ENCODE results near the gene CNDP2.
"Not testable (repeated sequence)": the region's sequence is repeated elsewhere in the genome, so short reads cannot be mapped to it uniquely, and the experiment has no call there.

The CNDP2 gene

GRCh38 chr18:74473976-74474640 lies 22.1 kb upstream of the CNDP2 start:
- no peak for DNase-seq

GRCh38 chr18:74476140-74476539 lies 20.0 kb upstream of the CNDP2 start:
- no peak for DNase-seq

GRCh38 chr18:74477771-74478170 lies 18.4 kb upstream of the CNDP2 start:
- no peak for DNase-seq

GRCh38 chr18:74478316-74478715 lies 17.8 kb upstream of the CNDP2 start:
- DNase-seq: no peak

DNA sequence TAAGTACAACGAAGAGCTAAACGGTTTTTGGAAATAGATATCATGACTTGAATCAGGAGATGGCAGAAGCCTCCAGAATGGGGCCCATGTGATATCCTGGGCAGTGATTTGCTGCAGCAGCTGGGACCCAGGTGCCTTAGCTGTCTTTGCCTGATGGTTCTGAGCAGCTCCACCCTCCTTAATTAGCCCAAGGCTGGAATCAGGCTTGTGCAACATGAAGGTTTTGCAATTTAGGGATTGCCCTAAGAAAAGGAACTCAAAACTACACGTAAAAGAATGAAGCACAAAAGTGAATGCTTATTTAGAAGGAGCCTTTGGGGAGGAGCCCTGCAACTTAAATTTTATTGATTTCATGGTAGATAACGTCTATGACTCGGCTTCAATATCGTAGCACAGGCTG lies 17.3 kb upstream of the CNDP2 start:
- no peak for DNase-seq

GRCh38 chr18:74479486-74480148 lies 16.5 kb upstream of the CNDP2 start:
- DNase-seq: no peak

DNA sequence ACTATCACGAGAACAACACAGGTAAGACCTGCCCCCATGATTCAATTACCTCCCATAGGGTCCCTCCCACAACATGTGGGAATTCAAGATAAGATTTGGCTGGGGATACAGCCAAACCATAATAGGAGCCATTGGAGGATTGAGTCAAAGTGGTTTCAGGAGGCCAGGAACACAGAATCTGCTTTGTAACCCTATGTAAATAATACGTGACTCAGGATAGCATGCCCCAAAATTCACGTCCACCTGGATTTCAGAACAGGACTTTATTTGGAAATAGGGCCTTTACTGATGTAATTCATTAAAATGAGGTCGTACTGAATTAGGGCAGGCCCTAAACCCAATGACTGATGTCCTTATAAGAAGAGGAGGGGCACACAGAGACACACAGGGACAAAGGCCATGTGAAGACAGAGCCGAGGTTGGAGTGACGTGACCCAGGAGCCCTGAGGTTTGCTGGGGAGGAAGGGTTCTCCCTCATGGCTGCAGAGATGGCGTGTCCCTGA lies 16.0 kb upstream of the CNDP2 start:
- no peak for DNase-seq

GRCh38 chr18:74482697-74483096 lies 13.5 kb upstream of the CNDP2 start:
- no peak for DNase-seq

- DNase-seq: no peak
Measured at GRCh38 chr18:74486119-74486849, 9.9 kb upstream of the CNDP2 start.

- no peak for DNase-seq
Measured at GRCh38 chr18:74488354-74488753, 7.8 kb upstream of the CNDP2 start.

DNA sequence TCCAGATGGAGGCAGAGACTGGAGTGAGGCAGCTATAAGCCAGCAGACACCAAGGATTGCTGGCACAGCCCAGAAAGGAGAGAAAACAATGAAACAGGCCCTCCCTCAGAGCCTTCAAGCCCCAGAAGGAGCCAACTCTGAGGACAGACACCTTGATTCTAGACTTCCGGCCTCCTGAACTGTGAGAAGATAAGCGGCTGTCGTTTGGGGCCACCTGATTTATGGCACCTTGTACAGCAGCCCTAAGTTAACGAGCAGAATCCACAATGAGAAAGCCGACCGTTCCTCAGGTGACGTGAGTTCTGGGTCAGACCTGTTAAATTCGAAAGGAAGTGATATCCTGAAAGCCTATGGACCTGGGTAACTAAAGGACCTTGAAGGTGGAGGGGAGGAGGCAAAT lies 7.3 kb upstream of the CNDP2 start:
- DNase-seq: no peak

DNA sequence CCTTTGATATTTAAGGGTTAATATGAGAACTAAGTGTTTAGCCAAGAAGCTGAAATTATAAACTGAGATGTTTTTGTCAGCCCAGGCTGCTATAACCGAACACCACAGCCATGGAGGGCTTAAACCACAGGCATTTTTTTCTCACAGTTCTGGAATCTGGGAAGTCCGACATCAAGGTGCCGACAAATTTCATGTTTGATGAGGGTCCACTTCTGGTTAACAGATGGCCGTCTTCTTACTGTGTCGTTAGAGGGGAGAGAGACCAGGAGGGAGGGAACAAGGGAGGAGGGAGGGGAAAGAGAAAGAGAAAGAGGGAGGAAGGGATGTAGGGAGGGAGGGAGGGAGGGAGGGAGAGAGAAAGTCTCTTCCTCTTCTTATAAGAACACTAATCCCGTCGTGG lies 6.5 kb upstream of the CNDP2 start:
- no peak for DNase-seq

GRCh38 chr18:74492259-74492658 lies 3.9 kb upstream of the CNDP2 start:
- DNase-seq: no peak

DNA sequence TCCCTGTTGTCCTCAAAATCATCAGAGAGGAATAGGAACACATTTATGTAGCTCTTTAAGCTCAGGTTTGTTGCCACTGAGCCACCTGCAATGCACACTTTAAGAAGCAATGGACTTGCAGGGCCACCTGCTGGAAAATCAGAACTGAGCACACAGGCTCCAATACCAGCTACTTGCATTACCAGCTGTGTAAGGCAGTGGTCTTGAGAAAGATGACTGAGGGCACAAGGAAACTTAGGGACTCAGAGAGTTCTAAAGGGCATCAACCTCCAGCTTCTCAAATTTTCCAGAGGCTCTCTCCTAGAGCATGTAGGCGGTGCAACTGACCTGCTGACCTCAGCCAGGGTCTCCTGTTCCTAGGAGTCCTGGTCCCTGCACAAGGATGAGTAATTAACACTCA lies 2.5 kb upstream of the CNDP2 start:
- DNase-seq: no peak

DNA sequence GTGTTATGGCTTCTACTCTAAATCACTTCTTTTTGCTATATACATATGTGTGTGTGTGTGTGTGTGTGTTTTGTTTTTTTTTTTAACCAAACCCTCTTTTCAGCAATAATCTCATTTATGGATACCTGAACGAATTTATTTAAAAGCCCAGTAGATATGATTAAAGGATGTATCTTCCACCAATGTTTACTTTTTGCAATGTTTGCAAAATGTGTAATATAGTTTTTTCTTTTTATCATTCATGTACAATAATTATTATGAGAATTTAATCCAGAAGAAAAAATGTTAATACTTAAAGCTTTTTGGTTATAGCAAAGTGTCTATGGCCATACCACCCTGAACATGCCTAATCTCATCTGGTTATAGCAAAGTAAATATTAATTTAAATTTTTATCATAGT lies 1.6 kb upstream of the CNDP2 start:
- DNase-seq: no peak

DNA sequence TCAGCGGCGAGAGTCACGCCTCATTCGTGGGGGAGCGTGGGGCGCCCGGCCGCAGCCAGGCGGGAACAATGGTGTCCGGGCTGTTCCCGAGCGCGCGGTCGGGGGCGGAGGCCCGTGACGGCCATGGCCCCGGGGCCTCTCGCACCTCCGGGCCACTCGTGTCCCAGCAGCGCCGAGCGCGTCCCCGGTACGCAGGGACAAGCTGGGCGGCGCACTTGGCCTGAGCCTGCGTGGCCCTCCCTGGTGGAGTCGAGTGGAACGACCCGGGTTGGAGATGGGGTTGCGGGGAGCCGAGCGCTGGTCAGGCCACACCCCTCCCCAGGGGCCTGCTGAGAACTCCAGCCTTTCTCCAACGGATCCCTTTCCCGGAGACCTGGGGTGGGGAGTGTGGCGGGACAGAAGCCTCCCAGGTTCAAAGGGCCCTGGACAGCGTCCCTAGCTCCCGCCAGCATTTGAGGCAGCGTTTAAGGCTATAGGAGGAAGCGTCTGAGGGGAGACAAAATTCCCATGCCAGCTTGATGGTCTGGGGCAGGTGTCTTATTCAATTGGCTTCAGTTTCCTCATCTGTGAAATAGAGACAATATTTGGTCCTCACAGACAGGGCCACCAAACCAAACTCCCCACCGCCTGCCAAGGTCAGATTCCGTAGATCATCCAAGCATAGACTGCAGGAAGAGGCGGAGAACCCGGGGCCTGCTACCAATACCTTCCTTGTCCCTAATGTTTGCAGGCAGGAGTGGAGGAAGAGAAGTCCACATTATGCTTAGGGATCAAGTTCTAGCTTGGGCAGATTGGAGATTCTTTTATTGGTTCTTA lies 553 bp downstream of the CNDP2 start:
- DNase-seq: no peak

- DNase-seq: no peak
Measured at GRCh38 chr18:74497324-74497676, 1.1 kb downstream of the CNDP2 start.

GRCh38 chr18:74497778-74498177 lies 1.6 kb downstream of the CNDP2 start:
- no peak for DNase-seq

DNA sequence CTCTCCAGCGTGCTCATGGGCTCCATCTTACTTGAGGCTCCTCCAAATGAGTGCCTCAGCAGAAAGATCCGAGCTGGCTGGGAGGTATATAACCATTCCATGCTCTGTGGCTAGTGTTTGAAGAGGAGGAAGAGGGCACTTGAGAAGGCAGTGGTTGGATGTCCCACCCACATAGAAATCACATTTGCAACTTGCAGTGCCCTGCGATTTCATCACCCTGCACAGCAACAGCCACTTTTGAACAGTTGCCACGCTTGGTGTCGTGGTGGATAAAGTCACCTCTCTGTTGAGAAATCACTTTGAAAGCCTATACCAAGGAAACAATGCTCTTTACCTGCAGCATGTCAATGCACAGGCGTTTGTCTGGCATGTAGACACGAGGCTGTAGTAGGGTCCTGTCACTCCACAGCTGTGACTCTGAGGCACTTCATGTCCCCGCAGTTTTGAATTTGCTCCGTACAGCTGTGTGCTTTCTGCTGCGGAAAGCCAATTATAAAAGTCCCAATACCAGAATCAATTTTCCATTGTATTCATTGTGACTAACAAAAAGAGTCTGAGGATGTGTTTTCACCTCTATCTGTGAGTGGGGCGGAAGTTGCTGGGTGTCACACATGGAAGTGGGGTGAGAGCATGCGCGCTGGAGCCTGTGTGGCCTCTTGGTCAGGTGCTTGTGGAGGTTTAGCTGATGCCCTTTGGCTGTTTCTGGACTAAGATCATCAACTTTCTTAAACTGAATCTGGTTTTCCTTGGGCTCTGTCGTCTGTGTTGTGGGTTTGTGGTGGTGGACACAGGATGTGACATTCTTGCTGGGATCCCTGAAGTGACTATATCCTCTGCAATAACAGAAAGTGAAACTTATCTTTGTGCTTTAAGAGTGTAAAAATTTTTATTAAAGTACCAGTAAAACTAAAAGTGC lies 2.8 kb downstream of the CNDP2 start:
- no peak for DNase-seq

DNA sequence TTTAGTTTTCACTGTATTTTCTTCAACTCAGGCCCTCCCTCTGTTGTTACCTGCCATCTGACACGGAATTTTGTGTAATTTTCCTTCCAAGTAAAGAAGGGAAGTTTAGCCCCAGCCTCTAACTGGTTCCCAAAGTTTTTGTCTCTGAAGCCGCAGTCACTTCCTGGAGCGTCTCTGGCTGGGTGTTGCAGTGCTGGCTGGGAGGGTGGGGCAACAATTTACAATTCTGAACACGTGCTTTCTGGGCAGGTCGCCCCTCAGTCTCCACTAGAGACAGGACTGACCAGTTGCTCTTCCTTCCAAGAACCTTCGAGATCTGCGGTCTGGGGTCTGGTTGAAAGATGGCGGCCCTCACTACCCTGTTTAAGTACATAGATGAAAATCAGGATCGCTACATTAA lies 3.5 kb downstream of the CNDP2 start:
- no peak for DNase-seq

DNA sequence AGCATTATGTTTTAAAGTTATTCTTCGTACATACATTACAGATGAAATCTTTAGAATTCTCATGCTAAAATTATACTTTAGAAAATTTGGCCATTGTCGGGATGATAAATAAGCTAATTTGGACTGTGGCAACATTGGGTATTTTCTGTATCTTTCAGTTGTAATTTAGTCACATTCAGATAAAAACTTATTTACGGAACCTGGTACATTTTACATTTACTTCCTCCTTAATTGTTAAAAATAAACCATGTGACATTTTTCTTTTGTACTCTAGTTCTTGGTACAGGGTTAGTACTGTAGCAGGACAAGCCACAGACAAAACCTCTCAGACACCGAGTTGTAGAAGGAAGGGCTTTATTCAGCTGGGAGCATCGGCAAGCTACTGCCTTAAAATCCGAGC lies 4.2 kb downstream of the CNDP2 start:
- DNase-seq: no peak

- DNase-seq: not testable (repeated sequence)
Measured at GRCh38 chr18:74500774-74501173, 4.6 kb downstream of the CNDP2 start.
